Ascending aorta (tissue), 2 donors: ENCODE results near the gene ESRRA. TPM values are rescaled to one million over a fixed set of nuclear protein-coding genes. Genes with fewer than 3 reads are reported as not detected.
A peak's percentile ranks its signal among the peaks of the same experiment; 100 is the strongest.

Source experiments
- DNase-seq, 2 donors: peaks; one replicate each; pipeline ENCODE4 v3.0.0-alpha.2; 2019; ENCODE audit warnings: low spot score in 2 of 2
- H3K27ac ChIP-seq, 2 donors: fragments of 200-600 bp; sonication (generic); one replicate each; pipeline ENCODE4 v1.5.1; 2016 to 2017; ENCODE audit warnings: mild to moderate bottlenecking in 1 of 2
- H3K27me3 ChIP-seq: fragments of 200-600 bp; sonication (generic); one replicate; pipeline ENCODE4 v1.5.1; 2017
- H3K36me3 ChIP-seq, 2 donors: fragments of 200-600 bp; sonication (generic); one replicate each; pipeline ENCODE4 v1.5.1; 2016
- H3K4me1 ChIP-seq, 2 donors: fragments of 200-600 bp; sonication (generic); one replicate each; pipeline ENCODE4 v1.5.1; 2016 to 2017; ENCODE audit warnings: mild to moderate bottlenecking in 1 of 2
- H3K4me3 ChIP-seq, 2 donors: fragments of 200-600 bp; sonication (generic); one replicate each; pipeline ENCODE4 v1.5.1; 2016 to 2017; ENCODE audit warnings: mild to moderate bottlenecking in 1 of 2
- H3K9me3 ChIP-seq, 2 donors: fragments of 200-600 bp; sonication (generic); one replicate each; pipeline ENCODE4 v1.5.1; 2016
- intact Hi-C: fragments of 100-400 bp; cut with DNase I; formaldehyde crosslinking; loops from one replicate; pipeline ENCODE4 v1.15.1; 2023
- total RNA-seq: library from RNA; depleted of rRNA; stranded (reverse); fragments of >200 nt; gene quantifications from one replicate; pipeline ENCODE4 v1.1.0, GENCODE V29; 2016
- TF ChIP-seq, protein P1 (sequence below), 3 experiments: fragments of 200-600 bp in 2 of 3; fragments of 450-650 bp in 1 of 3; sonication (generic) in 2 of 3; IDR thresholded peaks; one replicate each; pipeline ENCODE4 v1.5.1; 2016 to 2019; ENCODE audit warnings: antibody characterized with exemption in 3 of 3, mild to moderate bottlenecking in 1 of 3, moderate library complexity in 1 of 3

ESRRA gene
- total RNA-seq, 1 donor from 2014 or later: 53.4 TPM

DNA sequence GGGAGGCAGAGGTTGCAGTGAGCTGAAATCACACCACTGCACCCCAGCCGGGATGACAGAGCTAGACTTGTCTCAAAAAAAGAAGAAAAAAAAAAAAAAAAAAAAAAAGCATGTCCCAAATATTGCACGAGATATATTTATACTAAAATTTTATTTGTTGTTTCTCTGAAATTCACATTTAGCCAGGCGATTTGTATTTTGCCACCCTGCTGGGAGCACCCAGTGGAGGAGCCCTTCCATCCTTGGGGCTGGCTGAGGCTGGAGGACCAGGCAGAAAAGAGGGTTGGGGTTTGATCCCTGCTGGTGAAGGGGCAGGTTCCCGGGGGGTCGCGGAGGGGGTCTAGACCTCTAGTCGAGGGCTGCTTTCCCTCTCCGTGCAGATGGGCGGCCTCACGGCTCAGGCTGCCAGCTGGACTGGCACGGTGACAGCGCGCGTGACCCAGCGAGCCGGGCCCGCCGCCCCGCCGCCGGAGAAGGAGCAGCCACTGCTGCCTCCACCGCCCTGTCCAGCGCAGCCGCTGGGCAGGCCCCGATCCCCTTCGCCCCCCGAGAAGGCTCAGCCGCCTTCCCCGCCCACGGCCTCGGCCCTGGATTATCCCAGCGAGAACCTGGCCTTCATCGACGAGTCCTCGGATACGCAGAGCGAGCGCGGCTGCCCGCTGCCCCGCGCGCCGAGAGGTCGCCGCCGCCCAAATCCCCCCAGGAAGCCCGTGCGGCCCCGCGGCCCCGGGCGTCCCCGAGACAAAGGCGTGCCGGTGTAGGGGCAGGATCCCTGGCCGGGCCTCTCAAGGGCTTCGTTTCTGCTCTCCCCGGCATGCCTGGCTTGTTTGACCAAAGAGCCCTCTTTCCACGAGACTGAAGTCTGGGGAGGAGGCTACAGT is 6.1 kb upstream of the ESRRA start:
- Histone ChIP-seq H3K4me1 (peaks cover 11 to 18% of the 10 kb centered on the region in 2 donors), H3K9me3 (no peaks in the 10 kb centered on the region), H3K27me3 (peaks cover 9% of the 10 kb centered on the region), H3K4me3 (peak overlapping the region; percentile 32 to 64), H3K27ac (no peak overlapping the region), H3K36me3 (no peaks in the 10 kb centered on the region)
- peak in 1 of 2 donors; percentile 74 for DNase-seq
- TF ChIP-seq, protein P1, sequence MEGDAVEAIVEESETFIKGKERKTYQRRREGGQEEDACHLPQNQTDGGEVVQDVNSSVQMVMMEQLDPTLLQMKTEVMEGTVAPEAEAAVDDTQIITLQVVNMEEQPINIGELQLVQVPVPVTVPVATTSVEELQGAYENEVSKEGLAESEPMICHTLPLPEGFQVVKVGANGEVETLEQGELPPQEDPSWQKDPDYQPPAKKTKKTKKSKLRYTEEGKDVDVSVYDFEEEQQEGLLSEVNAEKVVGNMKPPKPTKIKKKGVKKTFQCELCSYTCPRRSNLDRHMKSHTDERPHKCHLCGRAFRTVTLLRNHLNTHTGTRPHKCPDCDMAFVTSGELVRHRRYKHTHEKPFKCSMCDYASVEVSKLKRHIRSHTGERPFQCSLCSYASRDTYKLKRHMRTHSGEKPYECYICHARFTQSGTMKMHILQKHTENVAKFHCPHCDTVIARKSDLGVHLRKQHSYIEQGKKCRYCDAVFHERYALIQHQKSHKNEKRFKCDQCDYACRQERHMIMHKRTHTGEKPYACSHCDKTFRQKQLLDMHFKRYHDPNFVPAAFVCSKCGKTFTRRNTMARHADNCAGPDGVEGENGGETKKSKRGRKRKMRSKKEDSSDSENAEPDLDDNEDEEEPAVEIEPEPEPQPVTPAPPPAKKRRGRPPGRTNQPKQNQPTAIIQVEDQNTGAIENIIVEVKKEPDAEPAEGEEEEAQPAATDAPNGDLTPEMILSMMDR (IDR thresholded peaks at IDR 0.05): no peak
- intact Hi-C loops: no loop called here

DNA sequence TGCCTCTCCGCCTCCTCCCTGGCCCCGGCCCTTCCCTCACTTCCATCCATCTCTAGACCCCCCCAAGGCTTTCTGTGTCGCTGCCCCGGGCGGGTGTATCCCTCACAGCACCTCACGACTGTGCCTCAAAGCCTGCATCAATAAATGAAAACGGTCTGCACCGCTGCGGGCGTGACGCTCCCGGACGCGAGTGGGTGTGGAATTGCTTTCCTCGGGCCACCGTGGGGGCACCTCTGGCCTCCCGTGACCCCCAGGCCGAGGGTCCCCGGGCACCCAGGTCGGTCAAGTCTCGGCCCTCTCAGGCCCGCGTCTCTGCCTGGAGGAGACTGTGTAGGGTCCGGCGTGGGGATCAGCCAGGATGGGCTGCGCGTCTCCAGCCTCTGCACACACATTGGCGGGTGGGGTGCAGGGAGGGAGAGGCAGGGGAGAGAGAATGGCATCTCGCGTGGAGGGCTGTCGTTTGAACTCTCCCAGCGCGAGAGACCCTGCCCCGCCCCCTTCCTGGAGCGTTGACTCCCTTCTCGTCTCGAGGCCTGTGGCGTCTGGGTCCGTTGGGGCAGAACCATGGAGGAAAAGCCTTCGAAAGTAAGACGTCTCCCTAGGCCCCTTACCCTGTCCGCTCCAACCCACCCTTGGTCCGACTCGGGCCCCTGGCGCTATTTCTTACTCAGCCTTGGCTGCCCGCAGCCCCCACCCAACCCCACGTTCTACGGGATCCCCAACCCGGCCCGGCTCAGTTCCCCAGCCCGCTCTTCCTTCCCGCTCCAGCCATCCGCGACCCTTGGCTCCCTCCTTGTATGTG is 5.3 kb upstream of the ESRRA start, which contains the start of gene CATSPERZ:
CATSPERZ (plus strand) TSS at position 512 of the 802 bp plus-strand sequence; CDS start at position 565, 53 bp downstream.
- no peaks in the 10 kb centered on the region for H3K36me3 ChIP-seq
- DNase-seq: peak in 1 of 2 donors; percentile 70
- peak within 1 kb of the TSS; percentile 32 to 64 for H3K4me3 ChIP-seq
- peaks cover 9% of the 10 kb centered on the region for H3K27me3 ChIP-seq
- no peak within 1 kb of the TSS for H3K27ac ChIP-seq
- peaks cover 11 to 19% of the 10 kb centered on the region in 2 donors for H3K4me1 ChIP-seq
- intact Hi-C loops: loop anchor here (5.0 kb wide), 1 partner anchor 73 kb away; the partner anchor contains the start of genes NUDT22 and TRPT1
- no peaks in the 10 kb centered on the region for H3K9me3 ChIP-seq
- TF ChIP-seq, protein P1 (IDR thresholded peaks at IDR 0.05): no peak

DNA sequence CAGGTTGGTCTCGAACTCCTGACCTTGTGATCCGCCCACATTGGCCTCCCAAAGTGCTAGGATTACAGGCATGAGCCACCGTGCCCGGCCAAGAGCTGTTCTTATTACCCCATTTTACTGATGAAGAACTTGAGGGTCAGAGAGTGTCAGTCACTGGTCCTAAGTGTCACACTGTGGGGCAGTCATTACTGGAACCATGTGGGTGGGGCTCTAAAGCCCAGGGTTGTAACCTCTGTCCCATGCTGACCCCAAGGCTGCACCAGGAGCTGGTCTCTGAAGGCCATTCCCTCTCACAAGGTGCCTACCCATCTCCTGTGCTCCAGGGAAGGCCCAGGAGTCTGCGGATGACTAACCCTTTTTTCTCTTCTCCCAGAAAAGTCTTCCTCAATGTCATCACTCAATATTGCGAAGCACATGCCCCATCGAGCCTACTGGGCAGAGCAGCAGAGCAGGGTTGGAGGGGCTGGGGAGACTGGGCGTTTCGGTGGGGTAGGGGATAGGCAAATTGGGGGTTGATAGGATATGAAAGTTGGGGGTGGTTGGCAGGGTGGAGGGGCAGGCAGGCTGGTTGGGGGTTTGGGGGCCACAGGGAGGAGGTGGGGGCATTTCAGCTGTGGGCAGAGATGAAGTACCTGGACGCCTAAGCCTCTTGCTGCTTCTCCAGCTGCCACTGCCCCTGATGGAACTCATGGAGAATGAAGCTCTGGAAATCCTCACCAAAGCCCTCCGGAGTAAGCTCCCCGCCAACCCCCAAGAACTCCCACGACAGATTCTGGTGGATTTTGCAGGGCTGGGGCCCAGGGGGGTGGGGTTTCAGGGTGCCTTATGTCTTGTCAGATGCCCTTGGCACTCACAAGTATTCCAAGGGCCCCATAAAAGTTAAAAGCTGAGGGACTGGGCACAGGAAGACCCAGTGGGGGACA is 2.0 kb upstream of the ESRRA start:
- no peak for DNase-seq
- Histone ChIP-seq H3K4me1 (peaks cover 14 to 23% of the 10 kb centered on the region in 2 donors), H3K27me3 (no peaks in the 10 kb centered on the region), H3K9me3 (no peaks in the 10 kb centered on the region), H3K27ac (no peak overlapping the region), H3K4me3 (no peak overlapping the region), H3K36me3 (no peaks in the 10 kb centered on the region)
- intact Hi-C loops: loop anchor here (1.0 to 5.0 kb wide), 5 partner anchors 52 to 99 kb away; partner anchors contain the start of genes FKBP2, NUDT22, PLCB3 and RPS6KA4
- TF ChIP-seq, protein P1 (IDR thresholded peaks at IDR 0.05): no peak

DNA sequence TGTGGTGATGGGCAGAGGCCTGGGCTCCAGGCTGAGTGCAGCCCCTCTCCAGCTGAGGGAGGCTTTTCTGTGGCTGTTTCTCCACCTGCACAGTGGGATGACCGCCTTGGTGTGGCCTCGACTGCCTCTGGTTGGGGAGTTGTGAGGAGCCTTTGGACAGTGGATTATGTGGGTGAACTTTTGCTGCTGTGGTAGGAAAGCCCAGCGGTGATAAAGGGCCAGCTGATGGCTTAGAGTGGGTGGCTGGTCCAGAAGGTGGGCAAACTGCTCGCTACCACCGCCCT is 1.4 kb upstream of the ESRRA start:
- Histone ChIP-seq H3K27me3 (no peaks in the 10 kb centered on the region), H3K4me3 (peak overlapping the region in 1 of 2 donors; percentile 73), H3K36me3 (no peaks in the 10 kb centered on the region), H3K4me1 (peaks cover 14 to 23% of the 10 kb centered on the region in 2 donors), H3K27ac (peak overlapping the region in 1 of 2 donors; percentile 86), H3K9me3 (no peaks in the 10 kb centered on the region)
- TF ChIP-seq, protein P1 (IDR thresholded peaks at IDR 0.05): no peak
- intact Hi-C loops: loop anchor here (1.0 to 5.0 kb wide), 5 partner anchors 53 to 100 kb away; partner anchors contain the start of genes FKBP2, NUDT22, PLCB3 and RPS6KA4
- no peak for DNase-seq
